GM19455 (cell line): ENCODE data around the gene CSAG1.
"Not testable (repeated sequence)": the region's sequence is repeated elsewhere in the genome, so short reads cannot be mapped to it uniquely, and the experiment has no call there.

Experiments
- ATAC-seq: cut with Tn5 transposase; IDR thresholded peaks from one replicate; pipeline ENCODE4 v1.9.1; 2021; ENCODE audit not compliant: unreplicated experiment

Gene CSAG1, protein sequence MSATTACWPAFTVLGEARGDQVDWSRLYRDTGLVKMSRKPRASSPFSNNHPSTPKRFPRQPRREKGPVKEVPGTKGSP

DNA sequence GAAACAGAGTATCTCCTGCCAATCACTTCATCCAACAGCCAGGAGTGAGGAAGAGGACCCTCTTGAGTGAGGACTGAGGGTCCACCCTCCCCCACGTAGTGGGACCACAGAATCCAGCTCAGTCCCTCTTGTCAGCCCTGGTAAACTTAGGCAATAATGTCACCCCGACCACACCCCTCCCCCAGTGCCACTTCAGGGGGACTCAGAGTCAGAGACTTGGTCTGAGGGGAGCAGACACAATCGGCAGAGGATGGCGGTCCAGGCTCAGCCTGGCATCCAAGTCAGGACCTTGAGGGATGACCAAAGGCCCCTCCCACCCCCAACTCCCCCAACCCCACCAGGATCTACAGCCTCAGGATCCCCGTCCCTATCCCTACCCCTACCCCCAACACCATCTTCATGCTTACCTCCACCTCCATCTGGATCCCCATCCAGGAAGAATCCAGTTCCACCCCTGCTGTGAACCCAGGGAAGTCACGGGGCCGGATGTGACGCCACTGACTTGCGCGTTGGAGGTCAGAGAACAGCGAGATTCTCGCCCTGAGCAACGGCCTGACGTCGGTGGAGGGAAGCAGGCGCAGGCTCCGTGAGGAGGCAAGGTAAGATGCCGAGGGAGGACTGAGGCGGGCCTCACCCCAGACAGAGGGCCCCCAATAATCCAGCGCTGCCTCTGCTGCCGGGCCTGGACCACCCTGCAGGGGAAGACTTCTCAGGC is at the start of gene CSAG1, which contains the start of gene MAGEA12:
CSAG1 (minus strand) TSS at position 461 of the 715 bp plus-strand sequence. CDS start 1,261 bp downstream, outside the sequence.
MAGEA12 (plus strand) TSS at position 497 of the 715 bp plus-strand sequence. CDS start 2,405 bp downstream, outside the sequence.
- ATAC-seq, result no peak

DNA sequence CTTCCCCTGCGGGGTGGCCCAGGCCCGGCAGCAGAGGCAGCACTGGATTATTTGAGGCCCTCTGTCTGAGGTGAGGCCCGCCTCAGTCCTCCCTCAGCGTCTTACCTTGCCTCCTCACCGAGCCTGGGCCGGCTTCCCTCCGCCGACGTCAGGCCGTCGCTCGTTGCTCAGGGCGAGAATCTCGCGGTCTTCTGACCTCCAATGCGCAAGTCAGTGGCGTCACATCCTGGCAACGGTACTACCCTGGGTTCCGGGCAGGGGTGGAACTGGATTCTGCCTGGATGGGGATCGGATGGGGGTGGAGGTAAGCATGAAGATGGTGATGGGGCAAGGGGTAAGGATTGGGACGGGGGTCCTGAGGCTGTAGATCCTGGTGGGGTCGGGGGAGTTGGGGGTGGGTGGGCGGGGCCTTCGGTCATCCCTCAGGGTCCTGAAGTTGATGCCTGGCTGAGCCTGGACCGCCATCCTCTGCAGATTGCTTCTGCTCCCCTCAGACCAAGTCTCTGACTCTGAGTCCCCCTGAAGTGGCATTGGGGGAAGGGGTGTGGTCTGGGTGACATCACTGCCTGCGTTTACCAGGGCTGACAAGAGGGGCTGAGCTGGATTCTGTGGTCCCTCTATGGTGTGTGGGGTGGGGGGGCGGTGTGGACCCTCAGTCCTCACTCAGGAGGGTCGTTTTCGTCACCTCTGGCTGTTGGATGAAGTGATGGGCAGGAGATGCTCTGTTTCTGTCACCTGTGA is 36.2 kb upstream of the CSAG1 start, which contains the start of gene MAGEA6:
MAGEA6 (minus strand) TSS at position 141 of the 741 bp plus-strand sequence. CDS start 2,039 bp downstream, outside the sequence.
- not testable (repeated sequence) for ATAC-seq

DNA sequence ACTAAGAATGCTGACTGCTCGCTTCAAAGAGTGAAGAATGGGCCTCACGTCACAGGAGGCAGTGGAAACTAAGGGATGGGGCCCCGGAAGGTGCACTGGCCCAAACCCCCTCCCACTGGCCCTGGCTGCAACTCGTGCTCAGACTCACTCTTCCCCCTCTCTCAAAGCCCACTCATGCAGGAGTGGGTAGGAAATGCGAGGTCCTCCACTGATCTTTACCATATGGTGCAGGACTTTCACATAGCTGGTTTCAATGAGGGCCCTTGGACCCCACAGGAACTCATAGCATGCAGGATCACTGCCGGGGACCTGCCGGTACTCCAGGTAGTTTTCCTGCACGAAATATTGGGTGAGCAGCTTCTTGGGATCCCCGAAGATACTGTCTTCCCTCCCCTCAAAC is 33.0 kb upstream of the CSAG1 start:
- ATAC-seq, result not testable (repeated sequence)

DNA sequence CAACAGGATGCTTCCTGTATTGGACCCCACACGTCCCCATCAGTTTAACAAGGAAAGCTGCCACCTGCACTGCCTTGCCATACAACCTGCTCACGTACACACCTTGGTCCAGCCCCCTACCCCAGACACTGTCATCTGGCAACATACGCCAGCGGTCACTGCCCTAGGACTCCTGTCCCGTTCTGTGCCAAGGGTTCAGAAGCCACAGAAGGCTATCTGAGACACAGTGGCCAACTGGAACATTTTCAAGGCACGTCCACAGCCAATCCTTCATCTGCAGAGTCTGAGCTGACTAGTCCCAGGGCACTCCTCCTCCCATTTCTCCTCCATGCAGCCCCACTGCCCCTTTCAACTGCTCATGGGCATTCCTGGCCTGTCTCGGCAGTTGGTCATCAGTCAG is 28.1 kb upstream of the CSAG1 start:
- ATAC-seq, result not testable (repeated sequence)

DNA sequence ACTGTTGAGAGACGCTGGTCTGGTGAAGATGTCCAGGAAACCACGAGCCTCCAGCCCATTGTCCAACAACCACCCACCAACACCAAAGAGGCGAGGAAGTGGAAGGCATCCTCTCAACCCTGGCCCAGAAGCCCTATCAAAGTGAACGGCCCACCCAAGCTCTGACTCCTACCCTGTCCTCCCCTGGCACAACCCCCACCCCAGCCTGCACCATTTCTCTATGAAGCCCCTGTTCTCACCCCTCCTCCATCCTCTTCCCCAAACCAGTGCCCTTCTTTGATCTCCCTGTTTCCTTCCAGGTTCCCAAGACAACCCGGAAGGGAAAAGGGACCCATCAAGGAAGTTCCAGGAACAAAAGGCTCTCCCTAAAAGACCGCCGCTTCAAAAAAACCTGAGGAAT is 26.0 kb upstream of the CSAG1 start:
- not testable (repeated sequence) for ATAC-seq

DNA sequence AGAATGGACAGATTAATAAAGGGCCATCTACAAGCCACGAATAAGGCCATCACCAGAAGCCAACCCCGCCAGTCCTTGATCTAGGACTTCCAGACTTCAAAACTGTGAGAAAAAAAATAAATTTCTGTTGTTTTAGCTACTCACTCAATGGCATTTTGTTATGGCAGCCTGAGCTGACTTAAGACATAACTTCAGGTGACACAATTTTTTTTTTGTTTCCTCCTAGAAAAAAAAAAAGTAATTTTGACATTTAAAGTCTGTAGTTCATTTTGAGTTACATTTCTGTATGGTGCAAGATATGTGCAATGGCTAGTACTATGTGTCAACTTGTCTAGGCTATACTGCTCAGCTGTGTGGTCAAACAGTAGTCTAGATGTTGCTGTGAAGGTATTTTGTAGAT is 25.4 kb upstream of the CSAG1 start, which contains the start of gene CSAG3:
CSAG3 (plus strand) TSS at position 301 of the 400 bp plus-strand sequence.
- not testable (repeated sequence) for ATAC-seq

DNA sequence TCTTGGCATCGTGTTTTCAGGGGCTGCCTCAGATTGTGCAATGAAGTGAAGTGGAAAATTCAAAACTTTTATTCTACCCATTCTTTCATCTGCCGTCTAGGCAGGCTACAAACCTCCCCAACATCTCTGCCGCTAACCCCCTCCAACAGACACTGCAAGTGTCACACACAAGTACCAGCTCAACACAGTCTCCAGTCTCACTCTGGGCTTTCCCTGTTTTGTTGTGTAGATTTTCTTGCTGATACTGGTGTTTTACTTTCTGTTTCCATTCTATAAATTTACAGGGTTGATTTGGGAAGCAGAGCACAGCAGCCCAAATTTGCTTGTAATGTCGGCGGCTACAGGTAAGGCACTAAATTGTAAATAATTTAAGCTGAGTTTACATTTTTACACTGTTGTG is 21.4 kb upstream of the CSAG1 start:
- not testable (repeated sequence) for ATAC-seq

DNA sequence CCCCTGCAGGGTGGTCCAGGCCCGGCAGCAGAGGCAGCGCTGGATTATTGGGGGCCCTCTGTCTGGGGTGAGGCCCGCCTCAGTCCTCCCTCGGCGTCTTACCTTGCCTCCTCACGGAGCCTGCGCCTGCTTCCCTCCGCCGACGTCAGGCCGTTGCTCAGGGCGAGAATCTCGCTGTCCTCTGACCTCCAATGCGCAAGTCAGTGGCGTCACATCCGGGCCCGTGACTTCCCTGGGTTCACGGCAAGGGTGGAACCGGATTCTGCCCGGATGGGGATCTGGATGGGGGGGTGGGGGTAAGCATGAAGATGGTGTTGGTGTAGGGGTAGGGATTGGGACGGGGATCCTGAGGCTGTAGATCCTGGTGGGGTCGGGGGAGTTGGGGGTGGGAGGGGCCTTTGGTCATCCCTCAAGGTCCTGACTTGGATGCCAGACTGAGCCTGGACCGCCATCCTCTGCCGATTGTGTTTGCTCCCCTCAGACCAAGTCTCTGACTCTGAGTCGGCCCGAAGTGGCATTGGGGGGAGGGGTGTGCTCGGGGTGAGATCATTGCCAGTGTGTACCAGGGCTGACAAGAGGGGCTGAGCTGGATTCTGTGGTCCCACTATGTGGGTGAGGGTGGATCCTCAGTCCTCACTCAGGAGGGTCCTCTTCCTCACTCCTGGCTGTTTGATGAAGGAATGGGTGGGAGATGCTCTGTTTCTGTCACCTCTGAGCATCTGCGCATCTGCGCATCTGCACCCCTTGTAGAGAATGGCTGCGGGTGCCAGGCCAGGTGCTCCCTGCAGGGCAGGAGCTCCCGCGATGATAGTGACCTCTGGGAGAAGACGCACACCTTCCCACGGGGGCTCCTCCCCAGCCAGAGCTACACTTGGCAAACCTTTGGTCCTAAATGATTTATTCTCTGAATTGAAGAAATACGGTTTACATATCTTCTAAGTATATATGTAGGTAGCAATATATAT is 20.4 kb upstream of the CSAG1 start, which contains the start of gene MAGEA2:
MAGEA2 (minus strand) TSS at position 157 of the 965 bp plus-strand sequence. CDS start 2,479 bp downstream, outside the sequence.
- not testable (repeated sequence) for ATAC-seq

DNA sequence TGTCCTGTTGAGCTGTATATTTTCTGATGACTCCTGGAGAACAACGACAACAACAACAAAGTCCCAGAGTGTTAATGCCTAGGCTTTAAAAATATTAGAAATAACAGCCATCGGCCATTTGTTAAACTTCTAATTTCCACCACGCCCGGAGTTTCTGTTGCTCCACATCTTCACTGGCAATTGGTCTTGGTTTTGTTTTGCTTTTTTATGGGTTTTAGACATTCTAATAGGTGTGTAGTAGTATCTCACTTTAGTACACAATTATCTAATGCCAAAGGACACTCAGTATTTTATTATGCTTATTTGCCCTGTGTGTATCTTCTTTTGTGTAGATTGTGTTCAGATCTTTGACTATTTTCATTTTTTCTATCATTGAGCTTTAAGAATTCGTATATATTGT is 5.0 kb upstream of the CSAG1 start:
- ATAC-seq, result no peak

DNA sequence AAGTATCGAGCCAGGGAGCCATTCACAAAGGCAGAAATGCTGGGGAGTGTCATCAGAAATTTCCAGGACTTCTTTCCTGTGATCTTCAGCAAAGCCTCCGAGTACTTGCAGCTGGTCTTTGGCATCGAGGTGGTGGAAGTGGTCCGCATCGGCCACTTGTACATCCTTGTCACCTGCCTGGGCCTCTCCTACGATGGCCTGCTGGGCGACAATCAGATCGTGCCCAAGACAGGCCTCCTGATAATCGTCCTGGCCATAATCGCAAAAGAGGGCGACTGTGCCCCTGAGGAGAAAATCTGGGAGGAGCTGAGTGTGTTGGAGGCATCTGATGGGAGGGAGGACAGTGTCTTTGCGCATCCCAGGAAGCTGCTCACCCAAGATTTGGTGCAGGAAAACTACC is 3.0 kb upstream of the CSAG1 start:
- ATAC-seq, result not testable (repeated sequence)

DNA sequence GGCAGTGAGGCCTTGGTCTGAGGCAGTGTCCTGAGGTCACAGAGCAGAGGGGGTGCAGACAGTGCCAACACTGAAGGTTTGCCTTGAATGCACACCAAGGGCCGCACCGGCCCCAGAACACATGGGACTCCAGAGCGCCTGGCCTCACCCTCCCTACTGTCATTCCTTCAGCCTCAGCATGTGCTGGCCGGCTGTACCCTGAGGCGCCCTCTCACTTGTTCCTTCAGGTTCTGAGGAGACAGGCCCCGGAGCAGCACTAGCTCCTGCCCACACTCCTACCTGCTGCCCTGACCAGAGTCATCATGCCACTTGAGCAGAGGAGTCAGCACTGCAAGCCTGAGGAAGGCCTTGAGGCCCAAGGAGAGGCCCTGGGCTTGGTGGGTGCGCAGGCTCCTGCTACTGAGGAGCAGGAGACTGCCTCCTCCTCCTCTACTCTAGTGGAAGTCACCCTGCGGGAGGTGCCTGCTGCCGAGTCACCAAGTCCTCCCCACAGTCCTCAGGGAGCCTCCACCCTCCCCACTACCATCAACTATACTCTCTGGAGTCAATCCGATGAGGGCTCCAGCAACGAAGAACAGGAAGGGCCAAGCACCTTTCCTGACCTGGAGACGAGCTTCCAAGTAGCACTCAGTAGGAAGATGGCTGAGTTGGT is 2.5 kb upstream of the CSAG1 start:
- ATAC-seq, result no peak

DNA sequence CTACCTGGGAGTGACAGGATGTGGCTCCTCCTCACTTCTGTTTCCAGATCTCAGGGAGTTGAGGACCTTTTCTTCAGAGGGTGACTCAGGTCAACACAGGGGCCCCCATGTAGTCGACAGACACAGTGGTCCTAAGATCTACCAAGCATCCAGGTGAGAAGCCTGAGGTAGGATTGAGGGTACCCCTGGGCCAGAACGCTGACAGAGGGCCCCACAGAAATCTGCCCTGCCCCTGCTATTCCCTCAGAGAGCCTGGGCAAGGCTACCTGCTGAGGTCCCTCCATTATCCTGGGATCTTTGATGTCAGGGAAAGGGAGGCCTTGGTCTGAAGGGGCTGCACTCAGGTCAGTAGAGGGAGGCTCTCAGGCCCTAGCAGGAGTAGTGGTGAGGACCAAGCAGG is 1.6 kb upstream of the CSAG1 start:
- ATAC-seq, result no peak

DNA sequence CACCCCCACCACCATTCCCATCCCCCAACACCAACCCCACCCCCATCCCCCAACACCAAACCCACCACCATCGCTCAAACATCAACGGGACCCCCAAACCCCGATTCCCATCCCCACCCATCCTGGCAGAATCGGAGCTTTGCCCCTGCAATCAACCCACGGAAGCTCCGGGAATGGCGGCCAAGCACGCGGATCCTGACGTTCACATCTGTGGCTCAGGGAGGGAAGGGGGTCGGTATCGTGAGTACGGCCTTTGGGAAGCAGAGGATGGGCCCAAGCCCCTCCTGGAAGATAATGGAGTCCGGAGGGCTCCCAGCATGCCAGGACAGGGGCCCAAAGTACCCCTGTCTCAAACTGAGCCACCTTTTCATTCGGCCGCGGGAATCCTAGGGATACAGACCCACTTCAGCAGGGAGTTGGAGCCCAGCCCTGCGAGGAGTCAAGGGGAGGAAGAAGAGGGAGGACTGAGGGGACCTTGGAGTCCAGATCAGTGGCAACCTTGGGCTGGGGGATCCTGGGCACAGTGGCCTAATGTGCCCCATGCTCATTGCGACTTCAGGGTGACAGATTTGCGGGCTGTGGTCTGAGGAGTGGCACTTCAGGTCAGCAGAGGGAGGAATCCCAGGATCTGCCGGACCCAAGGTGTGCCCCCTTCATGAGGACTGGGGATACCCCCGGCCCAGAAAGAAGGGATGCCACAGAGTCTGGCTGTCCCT is 780 bp upstream of the CSAG1 start:
- not testable (repeated sequence) for ATAC-seq

DNA sequence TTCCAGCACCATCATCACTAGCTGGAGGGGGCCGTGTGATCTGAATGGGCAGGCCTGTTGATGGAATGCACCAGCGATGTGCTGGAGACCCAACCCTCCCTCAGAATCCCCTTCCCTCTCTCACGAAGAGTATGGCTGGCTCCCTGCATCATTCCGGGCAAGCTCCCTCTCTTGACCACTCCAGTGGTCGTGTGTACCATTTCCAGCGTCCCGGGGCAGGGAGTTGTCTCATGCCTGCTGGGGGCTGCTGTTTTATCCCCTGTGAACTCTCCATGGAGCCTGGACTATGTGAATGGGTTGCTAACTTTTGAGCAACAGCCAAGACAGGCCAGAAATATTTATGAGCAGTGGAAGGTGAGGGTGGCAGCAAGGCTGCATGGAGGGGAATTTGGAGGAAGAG is 8.1 kb downstream of the CSAG1 start:
- no peak for ATAC-seq

DNA sequence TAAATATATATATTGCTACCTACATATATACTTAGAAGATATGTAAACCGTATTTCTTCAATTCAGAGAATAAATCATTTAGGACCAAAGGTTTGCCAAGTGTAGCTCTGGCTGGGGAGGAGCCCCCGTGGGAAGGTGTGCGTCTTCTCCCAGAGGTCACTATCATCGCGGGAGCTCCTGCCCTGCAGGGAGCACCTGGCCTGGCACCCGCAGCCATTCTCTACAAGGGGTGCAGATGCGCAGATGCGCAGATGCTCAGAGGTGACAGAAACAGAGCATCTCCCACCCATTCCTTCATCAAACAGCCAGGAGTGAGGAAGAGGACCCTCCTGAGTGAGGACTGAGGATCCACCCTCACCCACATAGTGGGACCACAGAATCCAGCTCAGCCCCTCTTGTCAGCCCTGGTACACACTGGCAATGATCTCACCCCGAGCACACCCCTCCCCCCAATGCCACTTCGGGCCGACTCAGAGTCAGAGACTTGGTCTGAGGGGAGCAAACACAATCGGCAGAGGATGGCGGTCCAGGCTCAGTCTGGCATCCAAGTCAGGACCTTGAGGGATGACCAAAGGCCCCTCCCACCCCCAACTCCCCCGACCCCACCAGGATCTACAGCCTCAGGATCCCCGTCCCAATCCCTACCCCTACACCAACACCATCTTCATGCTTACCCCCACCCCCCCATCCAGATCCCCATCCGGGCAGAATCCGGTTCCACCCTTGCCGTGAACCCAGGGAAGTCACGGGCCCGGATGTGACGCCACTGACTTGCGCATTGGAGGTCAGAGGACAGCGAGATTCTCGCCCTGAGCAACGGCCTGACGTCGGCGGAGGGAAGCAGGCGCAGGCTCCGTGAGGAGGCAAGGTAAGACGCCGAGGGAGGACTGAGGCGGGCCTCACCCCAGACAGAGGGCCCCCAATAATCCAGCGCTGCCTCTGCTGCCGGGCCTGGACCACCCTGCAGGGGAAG is 19.4 kb downstream of the CSAG1 start, which contains the start of gene MAGEA2B:
MAGEA2B (plus strand) TSS at position 814 of the 973 bp plus-strand sequence. CDS start 2,479 bp downstream, outside the sequence.
- ATAC-seq, result not testable (repeated sequence)

DNA sequence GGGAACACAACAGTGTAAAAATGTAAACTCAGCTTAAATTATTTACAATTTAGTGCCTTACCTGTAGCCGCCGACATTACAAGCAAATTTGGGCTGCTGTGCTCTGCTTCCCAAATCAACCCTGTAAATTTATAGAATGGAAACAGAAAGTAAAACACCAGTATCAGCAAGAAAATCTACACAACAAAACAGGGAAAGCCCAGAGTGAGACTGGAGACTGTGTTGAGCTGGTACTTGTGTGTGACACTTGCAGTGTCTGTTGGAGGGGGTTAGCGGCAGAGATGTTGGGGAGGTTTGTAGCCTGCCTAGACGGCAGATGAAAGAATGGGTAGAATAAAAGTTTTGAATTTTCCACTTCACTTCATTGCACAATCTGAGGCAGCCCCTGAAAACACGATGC is 20.3 kb downstream of the CSAG1 start:
- not testable (repeated sequence) for ATAC-seq

DNA sequence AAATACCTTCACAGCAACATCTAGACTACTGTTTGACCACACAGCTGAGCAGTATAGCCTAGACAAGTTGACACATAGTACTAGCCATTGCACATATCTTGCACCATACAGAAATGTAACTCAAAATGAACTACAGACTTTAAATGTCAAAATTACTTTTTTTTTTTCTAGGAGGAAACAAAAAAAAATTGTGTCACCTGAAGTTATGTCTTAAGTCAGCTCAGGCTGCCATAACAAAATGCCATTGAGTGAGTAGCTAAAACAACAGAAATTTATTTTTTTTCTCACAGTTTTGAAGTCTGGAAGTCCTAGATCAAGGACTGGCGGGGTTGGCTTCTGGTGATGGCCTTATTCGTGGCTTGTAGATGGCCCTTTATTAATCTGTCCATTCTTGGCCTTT is 24.3 kb downstream of the CSAG1 start, which contains the start of gene CSAG2:
CSAG2 (minus strand) TSS at position 101 of the 400 bp plus-strand sequence. CDS start 161 bp downstream, outside the sequence.
- ATAC-seq, result not testable (repeated sequence)

DNA sequence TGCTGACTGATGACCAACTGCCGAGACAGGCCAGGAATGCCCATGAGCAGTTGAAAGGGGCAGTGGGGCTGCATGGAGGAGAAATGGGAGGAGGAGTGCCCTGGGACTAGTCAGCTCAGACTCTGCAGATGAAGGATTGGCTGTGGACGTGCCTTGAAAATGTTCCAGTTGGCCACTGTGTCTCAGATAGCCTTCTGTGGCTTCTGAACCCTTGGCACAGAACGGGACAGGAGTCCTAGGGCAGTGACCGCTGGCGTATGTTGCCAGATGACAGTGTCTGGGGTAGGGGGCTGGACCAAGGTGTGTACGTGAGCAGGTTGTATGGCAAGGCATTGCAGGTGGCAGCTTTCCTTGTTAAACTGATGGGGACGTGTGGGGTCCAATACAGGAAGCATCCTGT is 27.0 kb downstream of the CSAG1 start:
- ATAC-seq, result not testable (repeated sequence)
